Hematopoietic multipotent progenitor cell treated with erythropoietin and hydrocortisone succinate and interleukin-3 and kit ligand, for 6 days (in vitro differentiated cells): ENCODE measurements around the gene RBPJ.
"Not testable (repeated sequence)": the region's sequence is repeated elsewhere in the genome, so short reads cannot be mapped to it uniquely, and the experiment has no call there.

Source experiments
- DNase-seq: peaks from one replicate; pipeline ENCODE4 v3.0.0-alpha.2; 2015

RBPJ gene

DNA sequence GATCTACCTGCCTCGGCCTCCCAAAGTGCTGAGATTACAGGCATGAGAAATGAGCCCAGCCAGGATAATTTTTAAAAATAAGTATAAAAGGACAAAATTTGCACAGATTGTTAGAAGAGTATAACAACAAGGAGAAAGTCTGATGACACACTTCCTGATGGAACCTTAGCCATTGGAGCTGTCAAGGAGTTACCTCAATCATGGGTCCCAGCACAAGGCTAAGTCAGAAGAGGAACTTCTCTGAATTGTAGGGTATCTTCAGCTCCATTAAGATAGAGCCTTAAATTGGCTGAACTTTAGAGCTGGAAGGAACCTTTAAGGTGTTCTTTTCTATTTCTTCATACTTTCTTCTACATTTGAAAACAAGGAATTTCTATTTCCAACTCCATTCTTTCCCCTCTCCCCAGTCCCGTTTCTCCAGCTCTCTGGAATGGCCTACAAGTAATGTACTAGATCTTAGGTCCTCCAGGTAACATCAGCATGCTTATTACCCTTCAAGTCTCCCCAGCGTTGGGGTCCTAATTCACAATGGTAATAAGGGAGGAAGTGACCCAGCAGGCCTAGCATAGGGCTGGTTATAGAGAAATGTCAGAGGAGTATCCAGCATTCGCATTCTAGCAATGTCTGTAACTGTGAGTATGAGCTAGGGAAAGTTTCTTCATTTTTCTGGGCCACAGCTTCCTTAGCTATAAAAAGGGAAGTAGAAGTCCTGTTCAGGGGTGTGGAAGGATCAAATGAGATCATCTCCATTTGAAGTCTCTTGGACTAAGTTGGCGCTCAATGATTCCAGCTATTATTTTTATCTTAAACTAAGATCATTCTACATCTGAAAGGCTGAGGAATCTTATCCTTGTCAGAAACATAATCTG is 18.5 kb upstream of the RBPJ start:
- peak; percentile 27 for DNase-seq

DNA sequence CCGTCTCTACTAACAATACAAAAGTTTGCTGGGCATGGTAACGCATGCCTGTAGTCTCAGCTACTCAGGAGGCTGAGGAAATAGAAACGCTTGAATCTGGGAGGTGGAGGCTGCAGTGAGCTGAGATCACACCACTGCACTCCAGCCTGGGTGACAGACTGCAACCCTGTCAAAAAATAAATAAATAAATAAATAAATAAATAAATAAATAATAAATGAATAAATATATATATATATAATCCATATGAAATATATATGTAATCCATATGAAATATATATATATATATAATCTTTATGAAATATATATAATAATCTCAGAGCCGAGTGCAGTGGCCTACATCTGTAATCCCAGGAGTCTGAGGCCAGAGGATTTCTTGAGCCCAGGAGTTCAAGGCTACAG is 17.8 kb upstream of the RBPJ start:
- DNase-seq, result no peak

DNA sequence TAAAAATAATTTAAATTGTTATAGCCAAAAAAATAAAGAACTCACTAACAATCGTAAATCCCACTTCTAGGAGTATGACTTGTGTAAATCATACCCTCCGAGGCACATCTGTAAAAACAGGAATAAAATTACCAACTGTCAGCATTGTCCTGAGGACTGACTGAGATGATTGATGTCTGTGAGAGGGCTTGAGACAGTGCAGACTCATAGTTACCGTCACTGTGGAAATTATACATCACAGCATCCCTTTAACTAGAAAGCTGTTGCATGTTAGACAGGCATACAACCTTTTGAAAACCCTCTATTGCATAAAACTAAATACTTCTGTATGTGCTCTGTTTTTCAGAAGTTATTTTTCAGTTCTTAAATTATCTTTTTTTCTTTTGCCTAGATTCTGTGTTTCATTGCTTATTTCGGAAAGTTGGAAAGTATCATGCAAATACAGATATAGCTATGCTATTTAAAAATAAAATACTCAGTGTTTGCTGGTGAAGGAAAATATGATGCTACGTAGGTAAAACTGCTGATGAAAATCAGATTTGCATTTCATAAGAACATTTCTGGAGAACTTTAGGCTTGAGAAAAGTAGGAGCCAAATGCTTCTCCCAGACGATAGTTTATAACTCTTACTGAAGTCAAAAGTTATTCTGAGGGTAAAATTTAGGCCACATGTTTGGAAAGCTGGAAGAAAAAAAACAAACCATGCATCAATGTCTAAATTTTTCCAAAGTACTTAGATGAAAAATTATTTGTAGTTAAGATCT is 13.6 kb upstream of the RBPJ start:
- no peak for DNase-seq

DNA sequence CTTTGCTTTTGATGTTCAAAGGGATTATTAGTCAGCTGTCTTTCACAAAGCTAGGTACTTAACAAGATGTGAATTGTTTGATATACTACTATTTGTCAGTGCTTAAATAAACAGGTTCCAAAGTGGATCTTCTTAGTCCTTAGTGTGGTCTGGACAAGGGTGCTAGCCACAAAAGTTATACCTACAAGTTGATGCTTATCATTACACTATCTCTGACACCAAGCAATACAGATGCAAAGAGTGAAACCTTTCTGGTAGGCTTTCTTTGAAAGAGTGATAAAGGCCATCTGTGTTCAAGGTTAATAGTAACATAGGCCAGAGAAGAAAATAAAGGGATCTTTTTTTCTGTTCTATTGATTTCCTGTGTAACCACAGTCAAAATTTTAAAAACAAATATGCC is 12.2 kb upstream of the RBPJ start:
- no peak for DNase-seq

GRCh38 chr4:26310264-26310663 is 10.6 kb upstream of the RBPJ start:
- peak; percentile 40 for DNase-seq

DNA sequence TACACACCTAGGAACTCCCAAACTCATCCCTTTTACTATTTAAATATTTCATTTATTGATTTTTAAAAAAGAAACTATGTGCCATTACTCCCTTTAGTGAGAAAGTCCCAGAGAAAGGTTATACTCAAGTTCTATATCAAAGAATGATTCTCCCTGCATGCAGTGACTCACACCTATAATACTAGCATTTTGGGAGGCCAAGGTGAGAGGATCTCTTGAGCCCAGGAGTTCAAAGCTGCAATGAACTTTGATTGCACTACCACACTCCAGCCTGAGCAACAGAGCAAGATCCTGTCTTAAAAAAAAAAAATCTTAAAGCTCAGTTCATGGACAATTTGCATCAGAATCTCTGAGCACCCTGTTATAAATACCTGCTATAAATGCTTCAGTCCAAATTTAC is 9.2 kb upstream of the RBPJ start:
- no peak for DNase-seq

GRCh38 chr4:26315316-26315932 is 5.4 kb upstream of the RBPJ start:
- DNase-seq, result not testable (repeated sequence)

DNA sequence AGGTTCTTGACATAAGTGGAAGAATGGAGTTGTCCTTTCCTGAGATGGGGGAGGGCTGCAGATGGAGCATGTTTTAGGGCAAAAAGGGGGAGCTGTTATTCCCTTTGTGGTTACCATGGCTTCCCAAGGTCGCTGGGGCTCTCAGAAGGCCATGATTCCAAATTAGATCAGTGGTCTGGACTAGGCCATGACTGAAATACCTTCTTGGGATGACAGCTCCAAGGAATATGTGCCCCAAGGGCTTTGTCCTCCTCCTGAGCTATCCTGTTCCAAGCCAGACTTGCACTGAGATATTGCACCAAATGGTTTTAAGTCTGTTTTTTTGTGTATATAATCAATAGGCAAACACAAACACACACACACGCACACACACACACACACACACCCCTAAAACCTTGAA is 3.0 kb upstream of the RBPJ start:
- no peak for DNase-seq

DNA sequence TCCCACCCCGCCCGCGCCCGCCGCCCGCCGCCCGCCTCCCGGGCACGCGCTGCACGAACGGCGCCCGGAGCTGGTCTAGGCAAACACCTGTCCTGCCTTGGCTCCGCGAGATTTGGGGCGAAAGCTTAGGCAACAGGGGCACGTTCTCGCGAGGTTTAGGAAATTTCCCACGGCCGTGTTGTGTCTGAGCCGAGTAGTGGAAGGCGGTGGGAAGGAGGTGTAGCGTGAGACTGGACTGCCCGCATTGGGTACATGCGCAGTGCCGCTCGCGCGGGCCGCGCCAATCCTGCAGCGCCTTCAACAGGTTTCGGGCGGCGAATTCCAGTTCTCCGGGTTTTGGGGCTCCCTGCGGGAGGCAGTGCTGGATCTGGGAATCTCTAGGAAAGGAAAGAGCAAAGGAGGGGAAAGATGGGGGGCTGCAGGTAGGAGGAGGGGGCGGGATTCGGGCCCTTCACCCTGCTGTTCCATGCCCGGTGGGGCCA is 1.3 kb upstream of the RBPJ start:
- peak; percentile 99 for DNase-seq

- peak; percentile 75 for DNase-seq
Observed at GRCh38 chr4:26319949-26320537, 771 bp upstream of the RBPJ start.

GRCh38 chr4:26321373-26322221 is 783 bp downstream of the RBPJ start:
- peak; percentile 53 for DNase-seq

DNA sequence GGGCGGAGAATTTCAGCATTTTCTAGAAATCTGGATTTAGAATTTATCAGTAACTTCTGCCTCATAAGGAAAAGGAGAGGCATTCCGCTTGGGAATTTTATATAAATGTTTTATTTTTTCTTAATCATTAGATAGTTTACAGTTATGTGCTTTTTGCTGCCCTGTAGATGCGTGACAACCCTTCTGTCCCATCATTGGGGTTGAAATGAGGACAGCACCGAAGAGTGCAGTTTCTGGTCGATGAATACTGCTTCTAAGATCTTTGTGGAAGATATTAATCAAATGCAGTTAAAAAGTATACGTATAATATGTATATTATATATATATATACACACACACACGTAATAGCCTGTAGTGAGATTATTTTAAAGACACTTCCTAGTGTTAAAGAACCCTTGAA is 1.5 kb downstream of the RBPJ start:
- DNase-seq, result no peak

- DNase-seq, result no peak
Observed at GRCh38 chr4:26323821-26324220, 3.0 kb downstream of the RBPJ start.

DNA sequence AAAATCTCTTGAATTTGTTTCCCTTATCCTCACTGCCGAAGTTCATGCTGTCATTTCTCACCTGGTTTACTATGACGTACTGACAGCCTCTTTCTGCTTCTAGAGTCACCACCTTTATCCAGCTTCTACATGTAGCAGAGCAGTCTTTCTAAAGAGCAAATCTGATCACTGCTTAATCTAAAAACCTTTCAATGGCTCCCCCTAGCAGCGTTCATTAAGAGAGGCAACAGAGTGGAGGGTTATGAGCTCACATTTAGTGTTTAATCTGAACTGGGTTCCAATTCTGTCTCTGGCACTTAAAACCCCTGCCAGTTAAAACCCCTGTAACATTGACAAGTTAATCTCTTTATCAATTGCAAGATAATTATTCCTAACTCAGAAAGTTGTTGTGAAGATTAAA is 4.4 kb downstream of the RBPJ start:
- DNase-seq, result peak; percentile 78

GRCh38 chr4:26326791-26327190 is 6.0 kb downstream of the RBPJ start:
- DNase-seq, result no peak

DNA sequence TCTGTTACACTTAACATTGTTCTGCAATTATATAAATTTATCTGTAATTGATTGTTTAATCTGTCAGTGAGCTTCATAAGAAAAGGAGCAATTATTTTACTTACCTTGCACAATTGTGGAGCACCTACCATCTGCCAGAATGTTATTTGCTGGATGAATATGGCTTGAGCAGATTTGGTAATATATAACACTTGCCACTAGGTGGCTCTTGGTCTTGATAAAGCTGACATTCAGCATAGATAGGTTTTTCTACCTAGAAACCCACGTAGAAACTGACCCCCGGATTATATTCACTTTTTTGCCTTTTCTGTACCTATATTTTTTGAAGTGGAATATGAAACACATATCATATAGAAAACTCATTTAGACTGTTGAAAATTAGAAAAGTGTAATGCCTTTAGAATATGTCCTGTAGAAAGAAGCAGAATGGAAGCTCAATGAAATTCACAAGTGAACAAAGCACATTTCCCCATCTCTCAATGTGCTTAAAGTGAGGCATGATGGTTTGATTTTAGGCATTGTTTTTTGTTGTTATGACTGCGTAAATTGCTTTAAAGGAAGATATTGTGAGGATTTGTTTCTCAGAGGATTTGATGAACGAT is 9.5 kb downstream of the RBPJ start:
- DNase-seq, result peak; percentile 87

- DNase-seq, result no peak
Observed at GRCh38 chr4:26330946-26331345, 10.1 kb downstream of the RBPJ start.

- no peak for DNase-seq
Observed at GRCh38 chr4:26331380-26331950, 10.7 kb downstream of the RBPJ start.

- DNase-seq, result no peak
Observed at GRCh38 chr4:26334366-26334765, 13.6 kb downstream of the RBPJ start.

- DNase-seq, result no peak
Observed at GRCh38 chr4:26337612-26338011, 16.8 kb downstream of the RBPJ start.

DNA sequence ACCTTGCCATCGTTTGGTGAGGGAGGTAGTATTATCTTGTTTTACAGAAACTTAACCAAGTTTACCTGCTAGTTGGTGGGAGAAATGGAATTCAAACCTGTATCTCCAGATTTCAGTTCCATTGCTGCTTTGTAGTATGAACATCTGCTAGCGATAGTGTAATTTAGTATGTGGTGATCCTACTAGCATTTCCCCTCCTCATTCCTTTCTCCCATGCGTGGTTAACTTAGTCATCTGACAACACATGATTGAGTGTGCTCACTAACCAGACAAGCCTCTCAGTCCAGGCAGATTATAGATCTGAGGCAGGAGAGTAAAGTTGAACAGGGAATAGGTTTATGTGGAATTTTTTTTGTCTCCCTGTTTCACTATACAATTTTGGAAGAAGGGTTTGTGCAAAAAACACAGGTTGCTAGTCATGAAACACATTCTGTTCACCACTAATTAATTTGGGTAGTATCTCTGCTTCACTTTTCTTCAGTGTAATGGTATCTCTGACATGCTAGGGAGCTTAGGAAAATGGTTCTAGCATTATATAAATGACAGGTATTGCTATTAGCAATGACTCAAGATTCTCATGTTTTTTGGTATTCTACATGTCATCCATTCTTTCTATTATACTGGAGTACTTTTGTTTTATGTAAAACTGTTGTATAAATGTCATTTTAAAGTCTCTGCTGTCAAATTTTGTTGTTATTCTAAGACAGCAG is 21.7 kb downstream of the RBPJ start:
- DNase-seq, result no peak
